H1 (cell line): ENCODE measurements around the gene HACD4. TPM values are rescaled to one million over a fixed set of nuclear protein-coding genes. Genes with fewer than 3 reads are reported as not detected.

Experiments used
- CTCF ChIA-PET: fragments of 300-600 bp; sonication (Branson Sonifier 250); formaldehyde crosslinking; loops from one replicate; lab custom pipeline; 2021; ENCODE audit not compliant: partially characterized antibody; lab: Charles Lee
- POLR2A ChIA-PET: fragments of 300-600 bp; sonication (Branson Sonifier 250); formaldehyde crosslinking; loops from one replicate; lab custom pipeline; 2021; ENCODE audit warnings: inconsistent platforms; ENCODE audit not compliant: partially characterized antibody; lab: Charles Lee
- DNase-seq, 2 experiments: peaks; one replicate each; pipeline versions ENCODE4 v3.0.0 to v3.0.0-alpha.2; 2010 to 2022; ENCODE audit warnings: low spot score in 2 of 2, low read depth in 1 of 2, mixed read lengths in 1 of 2
- FAIRE-seq: peaks from 2 replicates; lab custom pipeline; 2011; peaks lifted over from hg19 to GRCh38; lab: Jason Lieb, UNC
- H2AFZ ChIP-seq: 2 replicates; pipeline ENCODE4 v1.8.1; 2012; ENCODE audit warnings: low read length, inconsistent platforms
- H2AK5ac ChIP-seq: 2 replicates; pipeline ENCODE4 v1.6.1; 2013; ENCODE audit warnings: low read depth, low read length
- H2BK120ac ChIP-seq: replicated peaks from 2 replicates; pipeline ENCODE3; 2013; ENCODE audit warnings: low read depth, low read length, inconsistent platforms
- H2BK12ac ChIP-seq: 2 replicates; pipeline ENCODE4 v1.6.1; 2013; ENCODE audit warnings: low read depth, low read length
- H2BK15ac ChIP-seq: 2 replicates; pipeline ENCODE4 v1.6.1; 2013; ENCODE audit warnings: low read length
- H2BK20ac ChIP-seq: 2 replicates; pipeline ENCODE4 v1.6.1; 2013; ENCODE audit warnings: low read length
- H2BK5ac ChIP-seq: 2 replicates; pipeline ENCODE4 v1.6.1; 2013; ENCODE audit warnings: low read depth, low read length
- H3K14ac ChIP-seq: 2 replicates; pipeline ENCODE4 v1.6.1; 2013; ENCODE audit warnings: inconsistent platforms; ENCODE audit not compliant: insufficient read length
- H3K18ac ChIP-seq: 2 replicates; pipeline ENCODE4 v1.6.1; 2013; ENCODE audit warnings: low read length; ENCODE audit errors: extremely low read depth
- H3K23ac ChIP-seq: 2 replicates; pipeline ENCODE4 v1.6.1; 2013; ENCODE audit warnings: inconsistent platforms; ENCODE audit not compliant: insufficient read length
- H3K23me2 ChIP-seq: 2 replicates; pipeline ENCODE4 v1.6.1; 2013; ENCODE audit warnings: low read depth, low read length
- H3K27ac ChIP-seq: 2 replicates; pipeline ENCODE4 v1.6.1; 2011; ENCODE audit warnings: low read depth, low read length, inconsistent platforms
- H3K27me3 ChIP-seq, 4 experiments: replicated peaks in 1 of 4; 1 replicate in 1 of 4; 2 replicates in 3 of 4; pipeline versions ENCODE4 v1.6.1 to v1.8.1; 2011 to 2013; ENCODE audit warnings: low read length in 3 of 4, mild to moderate bottlenecking in 3 of 4, inconsistent platforms in 2 of 4, mixed read lengths in 2 of 4, moderate library complexity in 1 of 4; ENCODE audit not compliant: control insufficient read depth in 3 of 4, insufficient read depth in 3 of 4; ENCODE audit errors: extremely low read depth in 1 of 4
- H3K36me3 ChIP-seq, 4 experiments: 2 replicates each; pipeline versions ENCODE4 v1.6.1 to v1.8.1; 2011 to 2013; ENCODE audit warnings: mild to moderate bottlenecking in 4 of 4, low read length in 3 of 4, moderate library complexity in 2 of 4, control low read depth in 1 of 4, inconsistent platforms in 1 of 4; ENCODE audit not compliant: insufficient read depth in 4 of 4, control insufficient read depth in 2 of 4
- H3K4ac ChIP-seq: replicated peaks from 2 replicates; pipeline ENCODE3; 2013; ENCODE audit warnings: low read length, low read depth, mixed read lengths, inconsistent platforms; ENCODE audit not compliant: insufficient read length
- H3K4me1 ChIP-seq, 4 experiments: replicated peaks in 1 of 4; 1 replicate in 1 of 4; 2 replicates in 3 of 4; pipeline versions ENCODE4 v1.6.1 to v1.8.1; 2011 to 2013; ENCODE audit warnings: low read length in 3 of 4, inconsistent platforms in 2 of 4, mixed read lengths in 1 of 4; ENCODE audit not compliant: insufficient read depth in 4 of 4, control insufficient read depth in 3 of 4
- H3K4me2 ChIP-seq, 2 experiments: 2 replicates each; pipeline versions ENCODE4 v1.6.1 to v1.8.1; 2011 to 2013; ENCODE audit warnings: low read depth in 2 of 2, low read length in 2 of 2, control low read depth in 1 of 2, inconsistent platforms in 1 of 2, mild to moderate bottlenecking in 1 of 2; ENCODE audit not compliant: insufficient read depth in 1 of 2
- H3K4me3 ChIP-seq, 4 experiments: fragments of 200-600, 300-600 bp in 1 of 4; sonication (generic), shearing (Covaris generic), sonication (Bioruptor Twin) in 1 of 4; 2 replicates each; pipeline versions ENCODE4 v1.5.1 to v1.8.1; 2011 to 2016; ENCODE audit warnings: low read length in 4 of 4, low read depth in 3 of 4, control low read depth in 2 of 4, inconsistent platforms in 2 of 4, mild to moderate bottlenecking in 2 of 4, mixed read lengths in 1 of 4, moderate library complexity in 1 of 4; ENCODE audit not compliant: insufficient read depth in 2 of 4; ENCODE audit errors: extremely low read depth in 1 of 4
- H3K56ac ChIP-seq: replicated peaks from 2 replicates; pipeline ENCODE3; 2013; ENCODE audit warnings: low read depth, mild to moderate bottlenecking, mixed read lengths, low read length, inconsistent platforms; ENCODE audit not compliant: insufficient read length
- H3K79me1 ChIP-seq: 2 replicates; pipeline ENCODE4 v1.6.1; 2013; ENCODE audit warnings: low read depth, low read length, control low read depth
- H3K79me2 ChIP-seq, 2 experiments: 2 replicates each; pipeline versions ENCODE4 v1.6.1 to v1.8.1; 2012 to 2013; ENCODE audit warnings: low read length in 2 of 2, mild to moderate bottlenecking in 2 of 2, inconsistent platforms in 1 of 2; ENCODE audit not compliant: insufficient read depth in 2 of 2, control insufficient read depth in 1 of 2
- H3K9ac ChIP-seq, 4 experiments: replicated peaks in 1 of 4; 1 replicate in 1 of 4; 2 replicates in 3 of 4; pipeline versions ENCODE4 v1.6.1 to v1.8.1; 2011 to 2013; ENCODE audit warnings: low read depth in 3 of 4, low read length in 3 of 4, control low read depth in 2 of 4, mild to moderate bottlenecking in 2 of 4, moderate library complexity in 2 of 4, inconsistent platforms in 1 of 4; ENCODE audit errors: extremely low read depth in 1 of 4
- H3K9me3 ChIP-seq, 2 experiments: 2 replicates each; pipeline versions ENCODE4 v1.6.1 to v1.8.1; 2012 to 2013; ENCODE audit warnings: mild to moderate bottlenecking in 2 of 2, moderate library complexity in 2 of 2, control low read depth in 1 of 2, inconsistent platforms in 1 of 2, low read depth in 1 of 2, low read length in 1 of 2, mixed read lengths in 1 of 2; ENCODE audit not compliant: insufficient read depth in 2 of 2
- H4K20me1 ChIP-seq, 2 experiments: replicated peaks in 1 of 2; 2 replicates each; pipeline versions ENCODE3 to v1.8.1; 2011 to 2013; ENCODE audit warnings: inconsistent platforms in 2 of 2, low read length in 2 of 2, mild to moderate bottlenecking in 1 of 2; ENCODE audit not compliant: insufficient read depth in 2 of 2, control insufficient read depth in 1 of 2
- H4K5ac ChIP-seq: 2 replicates; pipeline ENCODE4 v1.6.1; 2013; ENCODE audit warnings: low read length, low read depth, mixed read lengths, inconsistent platforms; ENCODE audit not compliant: insufficient read length
- H4K8ac ChIP-seq: 2 replicates; pipeline ENCODE4 v1.8.0; 2013; ENCODE audit warnings: mild to moderate bottlenecking, moderate library complexity, low read length, inconsistent platforms; ENCODE audit not compliant: insufficient read depth; ENCODE audit errors: extremely low read depth
- H4K91ac ChIP-seq: replicated peaks from 2 replicates; pipeline ENCODE3; 2013; ENCODE audit warnings: low read length, mixed read lengths, inconsistent platforms; ENCODE audit not compliant: insufficient read length
- CHD1 ChIP-seq: IDR thresholded peaks from 2 replicates; pipeline ENCODE4 v1.6.1; 2012; ENCODE audit warnings: low read depth, low read length, improper control_type of control experiment
- KDM4A ChIP-seq: IDR thresholded peaks from one replicate; pipeline ENCODE4 v1.7.1; 2012; ENCODE audit warnings: low read depth, mild to moderate bottlenecking, moderate library complexity, low read length, inconsistent platforms; ENCODE audit not compliant: severe bottlenecking
- POLR2A ChIP-seq, 2 experiments: IDR thresholded peaks; 1 replicate in 1 of 2; 2 replicates in 1 of 2; pipeline ENCODE4 v1.6.1; 2011; ENCODE audit warnings: low read depth in 2 of 2, low read length in 2 of 2, mild to moderate bottlenecking in 2 of 2; ENCODE audit errors: control extremely low read depth in 1 of 2
- POU5F1 ChIP-seq: IDR thresholded peaks from 2 replicates; pipeline ENCODE4 v1.6.1; 2011; ENCODE audit warnings: low read depth, mild to moderate bottlenecking, low read length, moderate library complexity
- RFX5 ChIP-seq: IDR thresholded peaks from 2 replicates; pipeline ENCODE4 v1.6.1; 2011; ENCODE audit warnings: low read depth, low read length, improper control_type of control experiment, borderline replicate concordance
- SRF ChIP-seq: IDR thresholded peaks from 2 replicates; pipeline ENCODE4 v1.6.1; 2011; ENCODE audit warnings: mild to moderate bottlenecking, low read depth, low read length, moderate library complexity
- TEAD4 ChIP-seq: IDR thresholded peaks from 2 replicates; pipeline ENCODE4 v1.6.1; 2012; ENCODE audit warnings: low read depth, low read length, inconsistent platforms, mixed read lengths
- YY1 ChIP-seq: IDR thresholded peaks from 2 replicates; pipeline ENCODE4 v1.6.1; 2011; ENCODE audit warnings: low read depth, mild to moderate bottlenecking, low read length
- WGBS, 2 experiments: shearing (Covaris generic) in 1 of 2; methylation state at CpG; one replicate each; pipeline versions ENCODE4 v1.1.6 to v1.1.7; 2013 to 2015; ENCODE audit warnings: low lambda C conversion rate in 2 of 2, mixed read lengths in 2 of 2, inconsistent platforms in 1 of 2, low coverage in 1 of 2, missing lambda C conversion rate in 1 of 2; ENCODE audit not compliant: insufficient replicate concordance in 2 of 2, insufficient coverage in 1 of 2, insufficient read length in 1 of 2; ENCODE audit errors: extremely low coverage in 1 of 2, missing lambda C conversion rate in 1 of 2; 5-methylcytosine and 5-hydroxymethylcytosine counted together
- polyA plus RNA-seq, 7 experiments: library from polyadenylated mRNA; depleted of rRNA in 3 of 7; stranded (reverse) in 5 of 7; unstranded in 2 of 7; fragments of >200 nt in 5 of 7; fragments of 200-250 nt in 2 of 7; gene quantifications; 1 replicate in 5 of 7; 2 replicates in 1 of 7; 4 replicates in 1 of 7; pipeline versions ENCODE4 v1.2.1 to v1.2.3, GENCODE V29; 2011 to 2013; ENCODE audit warnings: missing spikeins in 2 of 7, mixed read lengths in 2 of 7
- total RNA-seq: library from RNA; stranded (reverse); fragmentation: NEBNext Ultra II Directional; extraction: Animal tissue kit (Norgen Biotek cat#: 25700); gene quantifications from 2 replicates; pipeline ENCODE4 v1.2.1, GENCODE V29; 2021

HACD4 gene
- total and polyA plus RNA-seq, 2 of the 8 experiments (the other 6 are each of a cell fraction or from before 2014, with no cell fraction given), result 0.65 to 0.86 TPM

DNA sequence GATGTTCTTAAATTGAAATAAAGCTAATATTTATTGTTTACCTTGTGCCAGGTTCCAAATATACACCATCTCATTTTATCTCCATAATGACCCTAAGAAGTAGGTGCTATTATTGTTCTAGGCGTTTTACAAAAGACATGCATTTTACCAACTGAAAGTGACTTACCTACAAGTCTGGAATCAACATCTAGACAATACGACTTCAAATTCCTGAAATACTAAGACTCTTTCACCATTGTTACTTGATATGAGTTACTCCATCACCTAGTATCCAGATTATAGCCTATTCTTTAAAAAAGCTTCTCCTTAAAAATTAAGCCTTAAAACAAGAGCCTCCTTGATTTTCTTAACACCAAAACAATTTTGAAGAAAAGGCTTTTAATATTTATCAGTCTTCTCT, 13.3 kb downstream of the HACD4 start:
- ChIA-PET CTCF (no interaction called here), POLR2A (interaction anchor here (1.9 kb wide), 1 partner anchor 13 kb away, joined by 8 read pairs; the partner anchor contains the start of gene HACD4)
- no peaks in the 10 kb centered on the region for H3K79me2 ChIP-seq
- TF ChIP-seq POU5F1 (no peak), POLR2A (IDR thresholded peaks at IDR 0.05; ENCODE audit: control extremely low read depth in 1 of 2, low read depth in 2 of 2, low read length in 2 of 2) (no peak), RFX5 (no peak), YY1 (no peak), SRF (no peak), KDM4A (no peak), CHD1 (no peak), TEAD4 (peak; percentile 65; the same call in 1 of the 2 replicates)
- WGBS, 2 experiments, result 61% methylated on average over 2 of the region's 2 CpGs; no CpG with 5 or more reads in 1 of the 2 experiments
- no peak for FAIRE-seq
- no peak overlapping the region for H3K4ac ChIP-seq
- H4K5ac ChIP-seq, result peak overlapping the region; percentile 27
- H3K4me2 ChIP-seq, result no peak overlapping the region
- H3K36me3 ChIP-seq, result no peaks in the 10 kb centered on the region
- H3K4me1 ChIP-seq, result peaks cover 0 to 7% (median 2%) of the 10 kb centered on the region in 4 experiments; a peak in 3 of 7 replicates
- no peak overlapping the region for H4K8ac ChIP-seq
- no peaks in the 10 kb centered on the region for H3K79me1 ChIP-seq
- H3K27me3 ChIP-seq, result no peaks in the 10 kb centered on the region
- no peak overlapping the region for H3K4me3 ChIP-seq
- H2BK12ac ChIP-seq, result no peak overlapping the region; the same call in 1 of the 2 replicates
- no peak overlapping the region for H2BK120ac ChIP-seq
- H4K91ac ChIP-seq, result no peak overlapping the region
- no peak for DNase-seq
- no peak overlapping the region for H3K18ac ChIP-seq
- H2BK15ac ChIP-seq, result no peak overlapping the region
- no peaks in the 10 kb centered on the region for H3K23me2 ChIP-seq
- no peak overlapping the region for H3K14ac ChIP-seq
- no peaks in the 10 kb centered on the region for H3K9me3 ChIP-seq
- no peak overlapping the region for H3K9ac ChIP-seq
- no peaks in the 10 kb centered on the region for H4K20me1 ChIP-seq
- H3K27ac ChIP-seq, result no peak overlapping the region
- no peak overlapping the region for H2AFZ ChIP-seq
- H2BK20ac ChIP-seq, result no peak overlapping the region
- H3K56ac ChIP-seq, result no peak overlapping the region
- no peak overlapping the region for H2BK5ac ChIP-seq
- no peak overlapping the region for H2AK5ac ChIP-seq
- no peak overlapping the region for H3K23ac ChIP-seq
